Natural killer cell treated with Interleukin-12 subunit alpha and Interleukin-12 subunit beta and Interleukin-15 and Interleukin-18, amount 100 ng/mL, for 72 hours (primary cell): Measurements from ENCODE around the gene OR7C2. TPM values are rescaled to one million over a fixed set of nuclear protein-coding genes. Genes with fewer than 3 reads are reported as not detected.
"Not testable (repeated sequence)": the region's sequence is repeated elsewhere in the genome, so short reads cannot be mapped to it uniquely, and the experiment has no call there.

Experiments
- ATAC-seq, 2 donors: fragments of 150-1000 bp; cut with Tn5 transposase in 1 of 2; sonication (Bioruptor Pico), chemical (Tn5 transposase) in 1 of 2; 2 replicates each; pipeline ENCODE4 v1.10.0; 2021
- DNase-seq: peaks from one replicate; pipeline ENCODE4 v3.0.0; 2022; ENCODE audit warnings: low spot score
- H3K27ac Mint-ChIP-seq, 2 donors: 1 replicate in 1 of 2; 2 replicates in 1 of 2; pipeline ENCODE4 v1.8.0; 2022; ENCODE audit warnings: mixed read lengths in 2 of 2, mild to moderate bottlenecking in 1 of 2, moderate library complexity in 1 of 2
- H3K27me3 Mint-ChIP-seq, 2 donors: 1 replicate in 1 of 2; 2 replicates in 1 of 2; pipeline ENCODE4 v1.8.0; 2022; ENCODE audit warnings: mixed read lengths in 2 of 2
- H3K36me3 Mint-ChIP-seq: one replicate; pipeline ENCODE4 v1.8.0; 2022; ENCODE audit warnings: mixed read lengths
- H3K4me1 Mint-ChIP-seq, 2 donors: 1 replicate in 1 of 2; 2 replicates in 1 of 2; pipeline ENCODE4 v1.8.0; 2022; ENCODE audit warnings: low read depth in 2 of 2, mixed read lengths in 2 of 2, mild to moderate bottlenecking in 1 of 2
- H3K4me3 Mint-ChIP-seq: one replicate; pipeline ENCODE4 v1.8.0; 2022; ENCODE audit warnings: mixed read lengths
- H3K9me3 Mint-ChIP-seq: 2 replicates; pipeline ENCODE4 v1.8.0; 2022; ENCODE audit warnings: mixed read lengths
- total RNA-seq, 2 donors: library from RNA; stranded (reverse); gene quantifications; one replicate each; pipeline ENCODE4 v1.2.3, GENCODE V29; 2022

The OR7C2 gene
- total RNA-seq: not detected

- no peak within 1 kb of the TSS for H3K4me3 Mint-ChIP-seq
- ATAC-seq: no peak
- no peak within 1 kb of the TSS for H3K27ac Mint-ChIP-seq
- no peaks in the 10 kb centered on the region for H3K9me3 Mint-ChIP-seq
- peaks cover 5 to 15% of the 10 kb centered on the region in 2 donors for H3K27me3 Mint-ChIP-seq
- DNase-seq: no peak
- H3K4me1 Mint-ChIP-seq: peaks cover 0 to 3% of the 10 kb centered on the region in 2 donors
- H3K36me3 Mint-ChIP-seq: no peaks in the 10 kb centered on the region
These were observed at the start of gene OR7C2 for GRCh38 chr19:14941189-14941588. TSS of gene OR7C2 (plus strand) at chr19:14941489. CDS start at chr19:14941489, 0 bp downstream.

- Mint-ChIP-seq H3K4me3 (no peak overlapping the region), H3K36me3 (no peaks in the 10 kb centered on the region), H3K4me1 (no peaks in the 10 kb centered on the region), H3K9me3 (no peaks in the 10 kb centered on the region), H3K27me3 (peaks cover 30 to 36% of the 10 kb centered on the region in 2 donors), H3K27ac (no peak overlapping the region)
- DNase-seq: no peak
- no peak for ATAC-seq
These were observed 39.5 kb upstream of the OR7C2 start for GRCh38 chr19:14901675-14902260.

DNA sequence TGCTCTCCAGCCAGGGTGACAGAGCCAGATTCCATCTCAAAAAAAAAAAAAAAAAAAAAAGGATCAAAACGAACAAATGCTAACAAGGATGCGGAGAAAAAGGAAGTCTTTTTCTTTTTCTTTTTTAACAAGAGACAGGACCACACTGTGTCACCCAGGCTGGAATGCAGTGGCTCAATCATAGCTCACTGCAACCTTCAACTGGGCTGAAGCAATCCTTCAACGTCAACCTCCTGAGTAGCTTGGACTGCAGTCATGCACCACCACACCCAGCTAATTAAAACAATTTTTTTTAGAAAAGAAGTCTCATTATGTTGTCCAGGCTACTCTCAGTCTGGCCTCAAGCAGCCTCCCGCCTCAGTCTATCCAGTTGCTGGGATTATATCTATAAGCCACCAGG lies 34.6 kb upstream of the OR7C2 start:
- H3K36me3 Mint-ChIP-seq: no peaks in the 10 kb centered on the region
- H3K4me1 Mint-ChIP-seq: no peaks in the 10 kb centered on the region
- H3K27ac Mint-ChIP-seq: no peak overlapping the region
- no peak for DNase-seq
- peaks cover 25 to 26% of the 10 kb centered on the region in 2 donors for H3K27me3 Mint-ChIP-seq
- no peak overlapping the region for H3K4me3 Mint-ChIP-seq
- H3K9me3 Mint-ChIP-seq: no peaks in the 10 kb centered on the region
- no peak for ATAC-seq

DNA sequence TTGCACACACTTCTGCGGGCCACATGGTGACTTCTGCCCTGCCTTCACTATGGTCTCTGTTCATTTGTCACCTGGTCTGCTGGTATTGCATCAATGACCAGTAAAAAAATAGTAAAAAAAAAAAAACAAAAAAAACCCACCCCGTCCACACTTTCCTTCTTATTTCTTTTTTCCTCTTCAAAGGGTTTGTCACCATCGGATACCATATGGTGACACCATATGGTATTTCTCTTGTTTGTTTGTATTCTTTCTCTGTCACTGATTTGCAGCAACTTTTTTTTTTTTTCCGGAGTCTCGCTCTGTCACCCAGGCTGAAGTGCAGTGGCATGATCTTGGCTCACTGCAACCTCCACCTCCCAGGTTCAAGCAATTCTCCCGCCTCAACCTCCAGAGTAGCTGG lies 26.2 kb upstream of the OR7C2 start:
- DNase-seq: no peak
- Mint-ChIP-seq H3K27ac (no peak overlapping the region), H3K4me3 (no peak overlapping the region), H3K4me1 (no peaks in the 10 kb centered on the region), H3K27me3 (peaks cover 36 to 41% of the 10 kb centered on the region in 2 donors), H3K36me3 (no peaks in the 10 kb centered on the region), H3K9me3 (no peaks in the 10 kb centered on the region)
- no peak for ATAC-seq

GRCh38 chr19:14916848-14917247 lies 24.4 kb upstream of the OR7C2 start:
- DNase-seq (no peak), ATAC-seq (no peak)
- H3K9me3 Mint-ChIP-seq: no peaks in the 10 kb centered on the region
- H3K27me3 Mint-ChIP-seq: peaks cover 33 to 37% of the 10 kb centered on the region in 2 donors
- H3K4me1 Mint-ChIP-seq: no peaks in the 10 kb centered on the region
- no peaks in the 10 kb centered on the region for H3K36me3 Mint-ChIP-seq
- H3K27ac Mint-ChIP-seq: no peak overlapping the region
- no peak overlapping the region for H3K4me3 Mint-ChIP-seq

DNA sequence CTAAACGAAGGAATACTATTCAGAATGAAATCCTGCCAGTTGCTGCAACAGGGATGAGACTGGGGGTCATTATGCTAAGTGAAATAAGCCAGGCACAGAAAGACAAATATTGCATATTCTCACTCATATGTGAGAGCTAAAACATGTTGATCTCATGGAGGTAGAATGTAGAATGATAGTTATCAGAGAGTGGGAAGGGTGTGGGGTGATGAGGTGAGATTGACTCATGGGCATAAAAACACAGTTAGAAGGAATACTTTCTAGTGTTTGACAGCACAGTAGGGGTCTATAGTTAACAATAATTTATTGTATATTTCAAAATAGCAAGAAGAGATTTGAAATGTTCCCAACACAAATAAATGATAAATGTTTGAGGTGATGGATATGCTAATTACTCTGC lies 7.8 kb upstream of the OR7C2 start:
- Mint-ChIP-seq H3K9me3 (no peaks in the 10 kb centered on the region), H3K27ac (no peak overlapping the region), H3K4me1 (no peaks in the 10 kb centered on the region), H3K4me3 (no peak overlapping the region), H3K36me3 (no peaks in the 10 kb centered on the region), H3K27me3 (peaks cover 16 to 35% of the 10 kb centered on the region in 2 donors)
- DNase-seq: no peak
- ATAC-seq: no peak

- ATAC-seq: no peak
- H3K4me1 Mint-ChIP-seq: peaks cover 0 to 3% of the 10 kb centered on the region in 2 donors
- no peaks in the 10 kb centered on the region for H3K36me3 Mint-ChIP-seq
- H3K27ac Mint-ChIP-seq: no peak overlapping the region
- H3K9me3 Mint-ChIP-seq: no peaks in the 10 kb centered on the region
- H3K27me3 Mint-ChIP-seq: peaks cover 5 to 13% of the 10 kb centered on the region in 2 donors
- no peak for DNase-seq
- no peak overlapping the region for H3K4me3 Mint-ChIP-seq
These were observed 1.0 kb upstream of the OR7C2 start for GRCh38 chr19:14940266-14940665.

GRCh38 chr19:14943601-14944000 lies 2.3 kb downstream of the OR7C2 start:
- H3K9me3 Mint-ChIP-seq: no peaks in the 10 kb centered on the region
- no peaks in the 10 kb centered on the region for H3K36me3 Mint-ChIP-seq
- no peak overlapping the region for H3K27ac Mint-ChIP-seq
- H3K4me3 Mint-ChIP-seq: no peak overlapping the region
- no peak for DNase-seq
- peaks cover 5 to 17% of the 10 kb centered on the region in 2 donors for H3K27me3 Mint-ChIP-seq
- H3K4me1 Mint-ChIP-seq: peaks cover 0 to 3% of the 10 kb centered on the region in 2 donors
- ATAC-seq: no peak

DNA sequence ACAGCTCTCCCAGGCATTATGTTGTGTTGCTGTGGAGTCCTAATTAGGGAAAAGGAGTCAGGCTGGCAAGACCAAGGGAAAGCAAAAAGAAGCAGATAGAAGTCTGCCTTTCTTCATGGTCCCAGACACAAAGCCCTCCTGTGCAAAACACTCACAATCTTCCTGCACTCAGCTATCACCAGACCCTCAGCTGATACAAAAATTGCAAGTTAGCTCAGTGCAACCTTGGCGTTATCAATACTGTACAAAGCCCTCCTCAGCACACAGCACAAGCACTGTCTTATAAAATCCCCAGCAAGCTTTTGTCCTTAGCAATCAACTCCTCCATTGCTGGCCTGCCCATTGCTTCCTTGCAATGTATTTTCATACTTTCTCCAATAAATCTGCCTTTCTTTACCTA lies 3.2 kb downstream of the OR7C2 start:
- ATAC-seq (no peak), DNase-seq (no peak)
- Mint-ChIP-seq H3K27me3 (peaks cover 5 to 17% of the 10 kb centered on the region in 2 donors), H3K27ac (no peak overlapping the region), H3K36me3 (no peaks in the 10 kb centered on the region), H3K4me3 (no peak overlapping the region), H3K4me1 (peaks cover 0 to 3% of the 10 kb centered on the region in 2 donors), H3K9me3 (no peaks in the 10 kb centered on the region)

DNA sequence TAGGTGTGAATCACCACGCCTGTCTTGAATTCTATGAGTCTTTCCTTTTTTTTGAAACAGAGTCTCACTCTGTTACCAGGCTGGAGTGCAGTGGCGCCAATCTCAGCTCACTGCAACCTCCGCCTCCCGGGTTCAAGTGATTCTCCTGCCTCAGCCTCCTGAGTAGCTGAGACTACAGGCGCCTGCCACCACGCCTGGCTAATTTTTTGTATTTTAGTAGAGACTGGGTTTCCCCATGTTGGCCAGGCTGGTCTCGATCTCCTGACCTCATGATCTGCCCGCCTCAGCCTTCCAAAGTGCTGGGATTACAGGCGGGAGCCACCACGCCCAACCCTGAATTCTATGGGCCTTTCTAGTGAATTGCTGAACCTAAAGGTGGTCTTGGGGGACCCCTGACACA lies 8.1 kb downstream of the OR7C2 start:
- not testable (repeated sequence) for H3K4me1 Mint-ChIP-seq, DNase-seq, H3K27me3 Mint-ChIP-seq, ATAC-seq, H3K9me3 Mint-ChIP-seq, H3K36me3 Mint-ChIP-seq, H3K4me3 Mint-ChIP-seq, H3K27ac Mint-ChIP-seq

DNA sequence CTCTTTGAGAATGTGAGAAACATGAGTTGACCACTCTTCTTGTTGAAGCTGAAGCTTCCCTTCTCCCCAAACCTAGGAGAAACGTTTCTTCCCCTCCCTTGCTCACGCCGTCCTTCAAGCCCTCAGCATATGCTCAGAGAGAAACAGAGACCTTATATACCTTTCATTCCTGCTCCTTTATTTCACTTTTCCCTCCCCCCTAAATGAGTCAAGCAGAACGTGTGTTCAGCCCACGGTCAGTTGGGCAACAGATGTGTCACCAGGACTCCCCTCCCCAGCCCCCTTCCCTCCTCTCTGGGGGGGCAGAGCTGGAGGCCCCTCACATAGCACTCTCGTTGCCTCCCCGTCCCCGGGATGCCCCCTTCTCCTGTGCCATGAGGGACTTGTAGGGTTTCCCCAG lies 8.6 kb downstream of the OR7C2 start:
- Mint-ChIP-seq H3K36me3 (no peaks in the 10 kb centered on the region), H3K4me3 (no peak overlapping the region), H3K27ac (no peak overlapping the region), H3K27me3 (peaks cover 3 to 10% of the 10 kb centered on the region in 2 donors), H3K9me3 (no peaks in the 10 kb centered on the region), H3K4me1 (no peaks in the 10 kb centered on the region)
- ATAC-seq (no peak), DNase-seq (no peak)

GRCh38 chr19:14950421-14950820 lies 9.1 kb downstream of the OR7C2 start:
- no peaks in the 10 kb centered on the region for H3K36me3 Mint-ChIP-seq
- peaks cover 3 to 10% of the 10 kb centered on the region in 2 donors for H3K27me3 Mint-ChIP-seq
- no peak for DNase-seq
- ATAC-seq: no peak
- no peaks in the 10 kb centered on the region for H3K4me1 Mint-ChIP-seq
- no peak overlapping the region for H3K27ac Mint-ChIP-seq
- H3K9me3 Mint-ChIP-seq: no peaks in the 10 kb centered on the region
- H3K4me3 Mint-ChIP-seq: no peak overlapping the region

GRCh38 chr19:14952767-14953166 lies 11.5 kb downstream of the OR7C2 start:
- DNase-seq: no peak
- ATAC-seq: no peak

DNA sequence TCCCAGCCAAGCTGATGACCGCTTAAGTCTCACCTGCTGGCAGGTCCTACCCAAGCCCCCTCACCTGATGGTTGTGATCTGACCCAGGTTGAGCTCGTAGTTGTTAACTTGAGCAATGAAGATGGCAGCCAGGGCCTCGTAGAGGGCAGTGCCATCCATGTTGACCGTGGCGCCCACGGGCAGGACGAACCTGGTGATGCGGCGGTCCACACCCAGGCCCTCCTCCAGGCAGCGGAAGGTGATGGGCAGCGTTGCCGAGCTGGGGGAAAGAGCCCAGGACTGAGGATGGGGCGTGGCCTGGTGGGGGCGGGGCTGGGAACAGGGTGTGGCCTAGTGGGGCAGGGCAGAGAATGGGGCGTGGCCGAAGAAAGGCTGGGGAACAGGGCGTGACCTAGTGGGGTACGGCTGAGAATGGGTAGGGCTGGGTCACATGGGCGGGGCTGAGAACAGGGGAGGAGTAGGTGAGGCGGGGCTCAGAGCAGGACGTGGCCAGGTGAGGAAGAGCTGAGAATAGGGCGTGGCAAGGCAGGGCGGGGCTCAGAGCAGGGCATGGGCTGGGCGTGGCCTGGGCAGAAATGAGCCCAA lies 12.9 kb downstream of the OR7C2 start:
- Mint-ChIP-seq H3K27me3 (peaks cover 8 to 10% of the 10 kb centered on the region in 2 donors), H3K27ac (no peak overlapping the region), H3K36me3 (no peaks in the 10 kb centered on the region), H3K4me1 (no peaks in the 10 kb centered on the region), H3K4me3 (no peak overlapping the region), H3K9me3 (peaks cover 8% of the 10 kb centered on the region)
- no peak for ATAC-seq
- DNase-seq: no peak

More at GRCh38 chr19:14952767-14953166, 11.5 kb downstream of the OR7C2 start:
- Mint-ChIP-seq H3K4me1 (no peaks in the 10 kb centered on the region), H3K9me3 (peaks cover 7% of the 10 kb centered on the region), H3K27me3 (peaks cover 8 to 10% of the 10 kb centered on the region in 2 donors), H3K36me3 (no peaks in the 10 kb centered on the region), H3K27ac (no peak overlapping the region), H3K4me3 (no peak overlapping the region)

DNA sequence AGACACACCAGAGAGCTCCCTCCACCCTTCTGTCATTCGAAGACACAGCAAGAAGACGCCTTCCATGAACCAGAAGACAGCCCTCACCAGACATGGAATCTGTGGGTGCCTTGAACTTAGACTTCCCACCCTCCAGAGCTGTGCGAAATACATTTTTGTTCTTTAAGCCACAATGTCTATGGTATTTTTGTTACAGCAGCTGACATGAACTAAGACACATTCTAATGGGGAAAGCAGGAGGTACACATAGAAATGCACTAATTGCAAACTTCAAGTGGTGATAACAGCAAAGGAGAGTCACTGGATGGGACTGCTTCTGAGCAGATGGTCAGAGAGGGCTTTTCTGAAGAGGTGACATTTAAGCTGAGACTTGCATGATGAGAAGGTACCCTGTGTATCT lies 16.2 kb downstream of the OR7C2 start:
- ATAC-seq (no peak), DNase-seq (no peak)
- no peaks in the 10 kb centered on the region for H3K4me1 Mint-ChIP-seq
- no peak overlapping the region for H3K27ac Mint-ChIP-seq
- H3K27me3 Mint-ChIP-seq: peaks cover 8 to 13% of the 10 kb centered on the region in 2 donors
- H3K36me3 Mint-ChIP-seq: no peaks in the 10 kb centered on the region
- no peak overlapping the region for H3K4me3 Mint-ChIP-seq
- peaks cover 12% of the 10 kb centered on the region for H3K9me3 Mint-ChIP-seq
